HG02610 (cell line): ENCODE measurements around the gene USP38.
"Not testable (repeated sequence)": the region's sequence is repeated elsewhere in the genome, so short reads cannot be mapped to it uniquely, and the experiment has no call there.

Source experiments
- ATAC-seq: cut with Tn5 transposase; IDR thresholded peaks from one replicate; pipeline ENCODE4 v1.9.1; 2021; ENCODE audit warnings: mild to moderate bottlenecking, moderate library complexity; ENCODE audit not compliant: unreplicated experiment

USP38 gene, protein sequence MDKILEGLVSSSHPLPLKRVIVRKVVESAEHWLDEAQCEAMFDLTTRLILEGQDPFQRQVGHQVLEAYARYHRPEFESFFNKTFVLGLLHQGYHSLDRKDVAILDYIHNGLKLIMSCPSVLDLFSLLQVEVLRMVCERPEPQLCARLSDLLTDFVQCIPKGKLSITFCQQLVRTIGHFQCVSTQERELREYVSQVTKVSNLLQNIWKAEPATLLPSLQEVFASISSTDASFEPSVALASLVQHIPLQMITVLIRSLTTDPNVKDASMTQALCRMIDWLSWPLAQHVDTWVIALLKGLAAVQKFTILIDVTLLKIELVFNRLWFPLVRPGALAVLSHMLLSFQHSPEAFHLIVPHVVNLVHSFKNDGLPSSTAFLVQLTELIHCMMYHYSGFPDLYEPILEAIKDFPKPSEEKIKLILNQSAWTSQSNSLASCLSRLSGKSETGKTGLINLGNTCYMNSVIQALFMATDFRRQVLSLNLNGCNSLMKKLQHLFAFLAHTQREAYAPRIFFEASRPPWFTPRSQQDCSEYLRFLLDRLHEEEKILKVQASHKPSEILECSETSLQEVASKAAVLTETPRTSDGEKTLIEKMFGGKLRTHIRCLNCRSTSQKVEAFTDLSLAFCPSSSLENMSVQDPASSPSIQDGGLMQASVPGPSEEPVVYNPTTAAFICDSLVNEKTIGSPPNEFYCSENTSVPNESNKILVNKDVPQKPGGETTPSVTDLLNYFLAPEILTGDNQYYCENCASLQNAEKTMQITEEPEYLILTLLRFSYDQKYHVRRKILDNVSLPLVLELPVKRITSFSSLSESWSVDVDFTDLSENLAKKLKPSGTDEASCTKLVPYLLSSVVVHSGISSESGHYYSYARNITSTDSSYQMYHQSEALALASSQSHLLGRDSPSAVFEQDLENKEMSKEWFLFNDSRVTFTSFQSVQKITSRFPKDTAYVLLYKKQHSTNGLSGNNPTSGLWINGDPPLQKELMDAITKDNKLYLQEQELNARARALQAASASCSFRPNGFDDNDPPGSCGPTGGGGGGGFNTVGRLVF

DNA sequence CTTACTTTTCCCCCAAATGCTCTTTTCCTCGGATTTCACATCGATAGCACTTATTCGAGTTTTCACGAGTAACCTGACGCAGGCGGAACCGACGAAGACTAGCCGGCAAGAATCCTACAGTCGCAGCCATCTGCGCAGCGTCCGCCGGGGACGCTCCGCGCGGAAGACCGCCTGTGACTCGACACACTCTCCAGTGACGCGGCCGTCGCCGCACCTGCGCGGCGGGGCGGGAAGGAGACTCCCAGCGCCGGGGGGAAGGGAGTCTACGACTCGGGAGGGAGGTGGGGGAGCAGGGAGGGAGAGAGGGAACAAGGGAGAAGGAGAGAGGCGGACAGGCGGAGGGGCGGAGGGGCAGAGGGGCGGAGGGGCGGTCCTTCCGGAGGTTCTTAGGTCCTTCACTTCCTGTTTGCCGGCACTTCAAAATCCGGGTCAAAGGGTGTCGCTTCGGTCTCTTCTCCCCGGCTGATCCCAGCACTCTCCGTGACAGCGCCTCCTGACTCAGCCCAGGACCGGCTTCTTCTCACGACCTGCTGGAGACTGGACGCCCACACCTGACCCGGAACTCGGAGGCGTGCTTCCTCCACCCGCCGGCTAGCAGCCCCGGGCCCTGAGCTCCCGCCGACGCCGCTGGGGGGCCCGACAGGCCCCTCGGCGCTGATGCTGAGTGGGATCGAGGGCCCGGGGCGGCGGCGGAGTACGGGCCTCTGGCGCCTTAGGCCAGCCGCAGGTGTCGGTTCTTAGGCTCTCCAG lies at the start of gene USP38:
Gene USP38, plus strand, starts transcription at position 415 of the 750 bp plus-strand sequence. CDS start 534 bp downstream, outside the sequence.
- ATAC-seq = peak; percentile 79

DNA sequence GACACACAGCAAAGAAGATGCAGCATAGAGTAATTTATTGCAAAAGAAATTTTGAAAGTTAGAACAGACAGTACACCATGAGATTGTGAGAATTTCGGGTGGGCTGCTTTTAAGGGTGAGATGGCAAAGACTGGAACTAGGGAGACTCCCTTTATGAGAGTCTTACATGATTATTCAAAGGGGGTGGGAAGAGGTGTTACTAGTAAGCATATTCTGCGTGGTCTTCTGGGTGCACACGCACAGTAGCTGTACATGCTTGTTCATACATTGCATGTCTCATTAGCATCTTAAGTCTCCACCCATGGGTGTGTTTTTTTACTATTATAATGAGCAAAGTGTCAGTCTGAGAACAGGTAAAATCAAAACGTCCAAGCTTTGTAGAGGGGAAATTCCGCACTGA lies 49.4 kb upstream of the USP38 start:
- ATAC-seq = no peak

DNA sequence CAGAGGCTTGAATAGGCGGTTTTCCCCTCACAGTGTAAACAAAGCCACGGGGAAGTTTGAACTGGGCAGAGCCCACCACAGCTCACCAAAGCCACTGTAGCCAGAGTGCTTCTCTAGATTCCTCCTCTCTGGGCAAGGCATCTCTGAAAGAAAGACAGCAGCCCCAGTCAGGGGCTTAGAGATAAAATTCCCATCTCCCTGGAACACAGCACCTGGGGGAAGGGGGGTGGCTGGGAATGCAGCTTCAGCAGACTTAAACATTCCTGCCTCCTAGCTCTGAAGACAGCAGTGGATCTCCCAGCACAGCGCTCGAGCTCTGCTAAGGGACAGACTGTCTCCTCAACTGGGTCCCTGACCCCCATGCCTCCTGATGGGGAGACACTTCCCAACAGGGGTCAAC lies 44.0 kb upstream of the USP38 start:
- no peak for ATAC-seq

DNA sequence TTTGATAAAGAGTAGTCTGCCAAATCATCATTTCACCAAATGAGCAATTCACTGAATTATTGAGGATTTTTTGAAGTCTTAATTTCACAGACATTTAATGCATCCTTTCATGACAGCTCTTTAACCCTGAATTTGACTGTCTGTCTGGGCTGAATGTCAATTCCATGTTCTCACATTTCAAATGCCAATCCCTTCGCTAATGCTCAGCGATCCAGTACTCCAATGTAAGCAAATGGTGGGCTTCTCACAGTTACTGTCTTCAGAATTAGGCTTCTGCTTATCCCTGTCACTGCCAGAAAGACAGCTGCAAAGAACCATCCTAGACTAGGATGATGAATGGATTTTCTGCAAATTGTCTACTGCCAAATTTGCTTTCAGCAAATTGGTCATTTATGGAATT lies 36.2 kb upstream of the USP38 start:
- no peak for ATAC-seq

DNA sequence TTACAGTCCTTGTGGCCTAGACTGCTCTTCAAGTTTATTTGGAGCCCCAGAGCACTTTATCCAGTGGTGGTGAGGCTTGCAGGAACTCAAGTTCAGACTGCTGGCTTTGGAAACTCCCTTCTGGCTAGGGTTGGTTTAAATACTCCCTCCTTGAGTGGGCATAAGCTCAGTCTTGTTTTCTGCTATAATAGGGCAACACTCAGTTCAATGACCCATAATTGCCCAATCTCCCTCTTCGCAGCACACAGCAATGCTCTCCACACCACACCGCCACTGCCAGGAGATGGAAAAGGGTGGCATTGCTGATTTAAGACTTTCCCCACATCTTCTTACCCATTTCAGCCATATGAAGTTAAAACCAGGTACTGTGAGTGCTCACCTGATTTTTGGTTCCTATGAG lies 27.9 kb upstream of the USP38 start:
- ATAC-seq = no peak

DNA sequence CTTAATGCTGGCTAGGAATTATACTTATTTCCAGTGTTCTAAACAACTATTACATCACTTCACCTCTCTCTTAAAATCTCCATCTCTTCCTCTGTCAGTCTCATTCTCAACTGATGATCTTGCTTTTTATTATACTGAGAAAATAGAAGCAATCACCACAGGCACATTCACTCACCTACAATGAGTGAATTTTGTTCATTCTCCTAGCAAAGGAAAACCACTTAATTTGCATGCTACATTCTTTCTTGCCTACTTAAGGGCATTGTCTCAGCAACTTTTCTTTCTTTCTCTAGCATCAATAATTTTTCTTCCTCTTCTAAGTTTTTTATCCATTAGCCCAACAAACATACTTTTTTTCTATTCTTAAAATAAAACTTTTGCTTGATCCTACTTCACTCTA lies 21.1 kb upstream of the USP38 start:
- ATAC-seq = no peak

DNA sequence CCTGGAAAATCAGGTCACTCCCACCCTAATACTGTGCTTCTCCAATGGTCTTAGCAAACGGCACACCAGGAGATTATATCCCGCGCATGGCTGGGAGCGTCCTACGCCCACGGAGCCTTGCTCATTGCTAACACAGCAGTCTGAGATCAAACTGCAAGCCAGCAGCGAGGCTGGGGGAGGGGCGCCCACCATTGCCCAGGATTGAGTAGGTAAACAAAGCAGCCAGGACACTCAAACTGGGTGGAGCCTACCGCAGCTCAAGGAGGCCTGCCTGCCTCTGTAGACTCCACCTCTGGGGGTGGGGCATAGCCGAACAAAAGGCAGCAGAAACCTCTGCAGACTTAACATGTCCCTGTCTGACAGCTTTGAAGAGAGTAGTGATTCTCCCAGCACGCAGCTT lies 18.0 kb upstream of the USP38 start:
- not testable (repeated sequence) for ATAC-seq

DNA sequence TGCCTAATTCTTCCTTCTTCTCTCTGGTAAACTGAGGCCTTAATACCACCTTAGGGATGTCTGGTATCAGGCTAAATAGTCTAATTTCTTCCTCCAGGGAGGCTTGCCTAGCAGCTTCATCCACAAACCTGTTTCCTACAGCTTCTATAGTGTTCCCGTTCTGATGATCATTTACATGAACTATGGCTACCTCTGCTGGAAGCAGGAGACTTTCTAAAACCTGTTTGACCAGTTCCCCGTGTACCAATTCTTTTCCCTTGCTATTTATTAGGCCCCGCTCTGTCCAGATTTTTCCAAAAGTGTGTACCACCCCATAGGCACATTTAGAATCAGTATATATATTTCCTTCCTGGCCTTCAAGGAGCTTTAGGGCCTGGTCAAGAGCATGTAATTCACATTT lies 5.8 kb upstream of the USP38 start:
- no peak for ATAC-seq

DNA sequence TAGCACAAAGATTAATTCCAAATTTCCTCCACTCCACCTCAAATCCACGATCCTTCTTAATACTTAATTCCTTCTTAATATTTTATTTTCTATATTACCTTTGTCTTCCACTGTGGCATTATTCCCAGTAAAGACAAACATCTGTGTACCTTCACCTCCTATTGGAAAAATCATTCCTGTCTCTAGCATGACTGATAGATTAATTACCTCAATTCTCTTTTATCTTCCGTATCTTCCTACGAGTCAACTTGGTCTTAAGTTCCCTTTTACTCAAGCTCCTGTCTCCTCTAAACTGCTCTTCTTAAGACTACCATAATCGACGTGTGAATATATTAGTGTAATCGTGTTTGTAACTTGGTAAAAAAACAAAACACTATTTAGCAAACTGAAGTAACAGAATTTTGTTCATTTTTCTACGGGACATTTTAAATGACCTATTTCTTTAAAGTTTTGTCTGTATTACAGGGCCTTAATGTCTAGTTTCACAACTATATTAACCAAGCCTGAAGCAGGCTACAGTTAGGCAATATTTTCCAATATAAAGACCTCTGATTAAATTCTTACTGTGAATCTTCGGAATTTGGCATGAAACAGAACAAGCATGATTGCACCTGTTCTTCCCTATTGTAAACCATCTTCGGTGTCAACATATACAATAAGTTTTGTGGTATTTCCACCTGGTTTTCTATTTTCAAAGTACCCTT lies 1.1 kb upstream of the USP38 start:
- no peak for ATAC-seq

DNA sequence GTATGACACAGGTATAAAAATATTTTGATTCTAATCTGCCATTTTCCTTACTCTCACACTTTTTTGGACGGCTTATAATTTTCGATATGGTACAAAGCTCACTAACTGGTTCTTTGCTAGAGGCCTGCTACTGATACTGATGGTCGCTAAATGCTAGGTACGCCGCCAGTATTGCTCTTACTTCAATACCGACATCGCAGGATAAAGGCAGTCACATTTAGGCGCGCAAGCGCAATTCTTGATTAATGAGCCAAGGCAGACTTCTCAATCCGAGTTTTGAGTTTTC lies 557 bp upstream of the USP38 start:
- ATAC-seq = peak; percentile 18

DNA sequence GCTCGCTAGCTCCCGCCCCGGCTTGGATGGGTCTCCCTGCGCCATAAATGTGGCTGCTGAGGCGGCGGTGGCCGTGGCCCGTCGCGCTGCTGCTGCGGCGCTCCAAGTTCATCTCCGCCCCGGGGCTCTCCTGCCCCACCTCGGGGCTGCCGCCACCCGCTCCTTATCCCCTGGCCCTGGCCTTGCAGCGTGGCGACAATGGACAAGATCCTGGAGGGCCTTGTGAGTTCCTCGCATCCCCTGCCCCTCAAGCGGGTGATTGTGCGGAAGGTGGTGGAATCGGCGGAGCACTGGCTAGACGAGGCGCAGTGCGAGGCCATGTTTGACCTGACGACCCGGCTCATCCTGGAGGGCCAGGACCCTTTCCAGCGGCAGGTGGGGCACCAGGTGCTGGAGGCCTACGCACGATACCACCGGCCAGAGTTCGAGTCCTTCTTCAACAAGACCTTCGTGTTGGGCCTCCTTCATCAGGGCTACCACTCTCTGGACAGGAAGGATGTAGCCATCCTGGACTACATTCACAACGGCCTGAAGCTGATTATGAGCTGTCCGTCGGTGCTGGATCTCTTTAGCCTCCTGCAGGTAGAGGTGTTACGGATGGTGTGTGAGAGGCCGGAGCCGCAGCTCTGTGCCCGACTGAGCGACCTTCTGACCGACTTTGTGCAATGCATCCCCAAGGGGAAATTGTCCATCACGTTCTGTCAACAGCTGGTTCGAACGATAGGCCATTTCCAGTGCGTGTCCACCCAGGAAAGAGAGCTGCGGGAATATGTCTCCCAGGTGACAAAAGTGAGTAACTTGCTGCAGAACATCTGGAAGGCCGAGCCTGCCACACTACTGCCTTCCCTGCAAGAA lies 763 bp downstream of the USP38 start:
- ATAC-seq = peak; percentile 18

DNA sequence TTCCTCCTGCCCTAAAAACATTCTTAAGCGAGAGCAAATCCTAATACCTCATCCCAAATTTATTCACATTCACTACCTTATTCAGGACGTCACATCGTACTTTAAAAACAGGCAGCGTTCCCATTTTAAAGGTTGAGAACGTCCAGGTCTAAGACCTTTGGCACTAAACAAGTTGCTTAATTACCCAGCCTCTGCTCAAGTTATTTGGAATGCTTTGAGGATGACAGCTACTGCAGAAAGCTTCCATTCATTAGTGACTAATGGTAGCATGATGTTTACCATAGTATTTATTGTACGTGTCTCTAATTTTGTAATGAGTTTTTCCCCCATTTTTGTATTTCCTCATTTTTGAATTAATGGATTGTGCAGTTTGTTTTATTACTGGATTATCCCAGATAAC lies 1.5 kb downstream of the USP38 start:
- ATAC-seq = no peak

DNA sequence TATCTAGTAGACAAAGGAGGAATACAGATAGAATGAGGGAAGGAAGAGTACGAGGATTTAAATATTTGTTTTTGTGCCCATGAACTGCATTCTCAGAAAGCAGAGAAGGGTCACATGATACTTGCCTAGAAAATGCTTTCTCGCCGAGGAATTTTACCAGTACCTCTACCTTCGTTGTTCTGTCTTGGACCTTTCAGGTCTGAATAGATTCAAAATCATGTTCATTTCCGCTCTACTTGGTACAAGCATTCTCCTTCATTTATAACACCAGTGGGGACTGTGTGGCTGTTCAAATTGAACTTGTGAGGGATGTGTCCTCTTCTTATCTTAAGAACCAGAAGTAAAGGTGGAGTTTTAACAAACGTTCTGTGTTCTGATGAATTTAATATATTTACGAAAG lies 1.9 kb downstream of the USP38 start:
- ATAC-seq = no peak

DNA sequence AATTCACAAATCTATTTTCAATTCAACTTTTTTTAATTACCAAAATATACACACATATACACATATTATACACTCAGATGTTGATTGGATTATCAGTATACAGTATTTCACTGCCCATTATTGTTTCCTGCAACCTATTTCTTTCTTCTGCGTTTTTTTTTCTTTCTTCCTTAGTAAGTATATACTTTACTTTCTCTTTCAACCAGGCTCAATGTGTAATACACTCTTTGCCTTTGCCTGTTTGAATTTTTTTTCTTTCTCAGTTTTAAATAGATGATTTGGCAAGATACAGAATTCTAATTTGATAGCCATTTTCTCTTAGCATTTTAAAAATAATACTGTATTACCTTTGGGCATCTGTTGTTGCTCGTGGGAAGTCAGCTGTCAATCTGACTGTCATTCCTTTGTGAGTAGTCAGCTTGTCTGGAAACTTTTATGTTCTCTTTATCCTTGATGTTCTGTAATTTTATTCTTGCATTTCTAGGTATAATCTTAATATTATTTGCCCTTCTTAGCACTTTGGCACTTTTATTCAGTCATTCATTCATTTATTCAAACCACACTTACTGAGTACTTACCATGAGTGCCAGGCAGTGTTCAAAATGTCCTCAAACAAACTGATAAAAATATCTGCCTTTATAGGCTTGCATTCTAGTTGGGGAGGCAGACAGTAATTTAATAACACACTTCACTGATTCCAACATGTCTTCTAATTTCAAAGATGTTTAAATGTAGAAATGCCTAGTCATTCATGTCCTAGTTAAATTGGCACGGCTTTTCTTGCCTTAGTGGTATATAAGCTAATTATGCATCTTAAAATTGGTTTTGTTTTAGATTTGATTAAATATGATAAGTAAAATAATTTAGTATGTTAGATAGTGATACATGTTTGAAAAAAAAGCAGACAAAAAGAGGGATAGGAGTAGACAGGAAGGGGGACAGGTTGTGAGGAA lies 3.7 kb downstream of the USP38 start:
- no peak for ATAC-seq

DNA sequence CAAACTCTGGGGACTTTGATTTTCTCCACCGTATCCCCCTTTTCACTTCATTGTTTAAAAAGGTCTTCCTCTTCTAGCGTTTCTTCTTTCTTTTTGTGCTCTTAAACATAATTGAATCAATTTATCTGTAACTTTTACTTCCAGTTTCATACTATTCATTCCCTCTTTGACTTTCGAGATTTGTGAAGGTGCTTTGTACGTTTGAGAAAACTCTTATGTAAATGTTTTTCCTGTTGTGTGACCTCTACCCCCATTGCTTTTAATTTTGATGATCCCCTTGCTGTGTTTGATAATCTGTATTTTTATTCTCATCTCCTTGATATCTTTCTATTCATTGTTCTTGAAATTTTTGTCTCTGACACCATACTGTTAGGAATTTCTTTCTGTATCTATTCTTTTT lies 4.8 kb downstream of the USP38 start:
- no peak for ATAC-seq

DNA sequence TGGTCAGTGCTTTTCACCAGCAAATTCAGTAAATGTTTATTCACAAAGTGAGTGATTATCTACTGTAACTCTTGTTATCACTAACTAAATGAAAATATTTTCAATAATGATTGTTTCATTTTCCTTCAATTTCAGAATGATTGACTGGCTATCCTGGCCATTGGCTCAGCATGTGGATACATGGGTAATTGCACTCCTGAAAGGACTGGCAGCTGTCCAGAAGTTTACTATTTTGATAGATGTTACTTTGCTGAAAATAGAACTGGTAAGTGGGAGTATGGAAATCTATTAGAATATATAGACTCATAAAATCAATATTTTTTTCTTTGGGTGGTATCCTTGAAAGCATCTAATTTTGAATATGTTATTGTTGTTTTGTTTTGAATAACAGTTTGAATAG lies 10.9 kb downstream of the USP38 start:
- no peak for ATAC-seq

DNA sequence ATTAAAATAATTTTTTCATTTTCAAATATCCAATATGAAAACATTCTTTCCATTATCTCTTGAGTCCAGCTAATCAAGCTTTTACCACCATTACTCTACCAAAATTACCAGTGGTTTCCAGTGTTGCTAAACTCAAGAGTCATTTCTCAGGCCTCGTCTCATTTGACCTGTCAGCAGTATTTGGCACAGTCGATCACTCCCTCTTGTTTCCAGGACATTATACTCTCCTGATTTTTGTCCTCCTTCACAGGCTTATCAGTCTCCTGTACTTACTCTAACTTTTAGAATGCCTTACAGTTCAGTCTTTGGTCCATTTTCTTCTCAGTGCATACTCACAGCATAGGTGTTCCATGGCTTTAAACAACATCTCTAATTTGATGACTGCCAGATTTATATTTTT lies 11.6 kb downstream of the USP38 start:
- no peak for ATAC-seq

DNA sequence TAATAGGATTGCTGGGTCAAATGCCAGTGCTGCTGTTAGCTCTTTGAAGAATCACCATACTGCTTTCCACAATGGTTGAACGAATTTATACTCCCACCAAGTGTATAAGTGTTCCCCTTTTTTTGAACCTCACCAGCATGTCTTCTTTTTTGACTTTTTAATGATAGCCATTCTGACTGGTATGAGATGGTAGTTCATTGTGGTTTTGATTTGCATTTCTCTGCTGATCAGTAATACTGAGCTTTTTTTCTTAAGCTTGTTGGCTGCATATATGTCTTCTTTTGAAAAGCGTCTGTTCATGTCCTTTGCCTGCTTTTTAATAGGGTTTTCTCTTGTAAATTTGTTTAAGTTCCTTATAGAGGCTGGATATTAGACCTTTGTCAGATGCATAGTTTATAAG lies 14.8 kb downstream of the USP38 start:
- ATAC-seq = no peak

DNA sequence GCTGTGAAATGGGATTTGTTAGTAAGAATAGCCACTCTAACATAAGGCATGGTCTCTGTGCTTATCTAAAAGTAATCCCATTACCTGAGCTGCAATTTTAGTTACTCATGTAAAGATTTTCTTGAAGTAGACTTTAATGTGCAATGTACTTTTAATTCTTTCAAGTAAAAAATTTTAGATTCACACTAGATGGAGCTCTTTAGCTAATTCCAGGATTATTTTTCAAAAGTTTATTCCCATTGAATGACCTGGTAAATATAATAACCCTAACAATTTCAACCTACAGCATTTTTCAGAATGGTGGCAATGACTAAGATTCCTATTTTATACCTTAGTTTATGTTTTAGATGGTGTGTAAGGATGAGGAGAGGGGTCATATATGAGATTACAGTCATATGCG lies 18.1 kb downstream of the USP38 start:
- ATAC-seq = no peak
